ENCODE measurements around the gene SEC61A2. TPM values are rescaled to one million over a fixed set of nuclear protein-coding genes. Genes with fewer than 3 reads are reported as not detected.

Gene SEC61A2
- polyA plus RNA-seq, 2 of the 4 experiments (the other 2 are of a cell fraction) = 16.5 to 23.2 TPM

- Histone ChIP-seq H3K4me2 (no peak overlapping the region), H3K4me1 (peaks cover 12% of the 10 kb centered on the region), H3K9me3 (no peaks in the 10 kb centered on the region), H3K27ac (no peak overlapping the region), H3K4me3 (no peak overlapping the region)
- CTCF ChIA-PET = interaction anchor here (2.4 to 7.2 kb wide), 2 partner anchors 13 to 874 kb away, joined by 6 to 61 read pairs; no protein-coding TSS in a partner anchor
- no peak for ATAC-seq
- 91% methylated on average over 5 of the region's 5 CpGs for WGBS (ENCODE audit: missing lambda C conversion rate)
- no peak for DNase-seq (ENCODE audit: low read depth in 1 of 2, low spot score in 1 of 2)
- POLR2A ChIA-PET = no interaction called here
- FAIRE-seq = no peak
- TF ChIP-seq HOXB13 (CRISPR knock-in tag; IDR thresholded peaks at IDR 0.05; ENCODE audit: low read depth) = no peak
- peak in 1 of 2 experiments; percentile 38; a peak in 1 of 4 replicates for TF ChIP-seq CEBPB (IDR thresholded peaks at IDR 0.05)
These were observed 71.4 kb downstream of the SEC61A2 start for GRCh38 chr10:12200850-12201249.

- ATAC-seq (no peak), FAIRE-seq (no peak), DNase-seq (ENCODE audit: low read depth in 1 of 2, low spot score in 1 of 2) (no peak)
- WGBS (ENCODE audit: missing lambda C conversion rate) = 63% methylated on average over 3 of the region's 3 CpGs
- H3K4me1 ChIP-seq = peaks cover 12% of the 10 kb centered on the region
- TF ChIP-seq ZSCAN20 (CRISPR knock-in tag; IDR thresholded peaks at IDR 0.05) (no peak), USF2 (IDR thresholded peaks at IDR 0.05) (no peak), SREBF2 (IDR thresholded peaks at IDR 0.05) (no peak), GATA3 (IDR thresholded peaks at IDR 0.05; ENCODE audit: borderline replicate concordance) (no peak), ELK1 (IDR thresholded peaks at IDR 0.05; ENCODE audit: low read depth, low read length) (no peak), POLR2AphosphoS2 (conservative IDR thresholded peaks at IDR 0.05; ENCODE audit: low read length) (no peak), TFCP2L1 (CRISPR knock-in tag; IDR thresholded peaks at IDR 0.05) (no peak), HOXB13 (CRISPR knock-in tag; IDR thresholded peaks at IDR 0.05; ENCODE audit: low read depth) (no peak), NFE2L2 (conservative IDR thresholded peaks at IDR 0.05; ENCODE audit: low read length) (no peak), MAFK (IDR thresholded peaks at IDR 0.05; ENCODE audit: partially characterized antibody) (no peak), POLR2A (IDR thresholded peaks at IDR 0.05; ENCODE audit: low read length) (no peak), HOXA7 (CRISPR knock-in tag; IDR thresholded peaks at IDR 0.05) (no peak), KDM1A (IDR thresholded peaks at IDR 0.05; ENCODE audit: low read depth) (no peak)
- POLR2A ChIA-PET = no interaction called here
- CTCF ChIA-PET = interaction anchor here (0.8 to 7.2 kb wide), 2 partner anchors 12 to 63 kb away, joined by 3 to 61 read pairs; no protein-coding TSS in a partner anchor
- H3K4me2 ChIP-seq = no peak overlapping the region
- H3K27ac ChIP-seq = no peak overlapping the region
- H3K4me3 ChIP-seq = no peak overlapping the region
- no peaks in the 10 kb centered on the region for H3K9me3 ChIP-seq
These were observed 72.1 kb downstream of the SEC61A2 start for GRCh38 chr10:12201543-12201942.

- ChIA-PET CTCF (interaction anchor here (7.2 kb wide), 1 partner anchor 12 kb away, joined by 61 read pairs; no protein-coding TSS in a partner anchor), POLR2A (no interaction called here)
- DNase-seq (ENCODE audit: low read depth in 1 of 2, low spot score in 1 of 2) (no peak), FAIRE-seq (no peak), ATAC-seq (no peak)
- 85% methylated on average over 5 of the region's 5 CpGs for WGBS (ENCODE audit: missing lambda C conversion rate)
- TF ChIP-seq SREBF2 (IDR thresholded peaks at IDR 0.05) (no peak), PBX3 (IDR thresholded peaks at IDR 0.05) (no peak), CHD2 (IDR thresholded peaks at IDR 0.05; ENCODE audit: low read length, partially characterized antibody) (no peak), FOSB (CRISPR knock-in tag; IDR thresholded peaks at IDR 0.05) (no peak), HEYL (CRISPR knock-in tag; IDR thresholded peaks at IDR 0.05) (no peak), ZSCAN20 (CRISPR knock-in tag; IDR thresholded peaks at IDR 0.05) (no peak), BCL3 (IDR thresholded peaks at IDR 0.05) (no peak), CBX2 (IDR thresholded peaks at IDR 0.05; ENCODE audit: borderline replicate concordance, low read depth) (no peak), KDM1A (IDR thresholded peaks at IDR 0.05; ENCODE audit: low read depth) (no peak), RNF2 (IDR thresholded peaks at IDR 0.05; ENCODE audit: borderline replicate concordance, low read depth) (no peak), NFE2L2 (conservative IDR thresholded peaks at IDR 0.05; ENCODE audit: low read length) (no peak), TP53 (CRISPR knock-in tag; IDR thresholded peaks at IDR 0.05) (no peak), JUN (IDR thresholded peaks at IDR 0.05) (no peak), EHF (CRISPR knock-in tag; IDR thresholded peaks at IDR 0.05) (no peak), EHMT2 (IDR thresholded peaks at IDR 0.05; ENCODE audit: low read depth) (no peak), EP300 (IDR thresholded peaks at IDR 0.05) (no peak), ATOH8 (CRISPR knock-in tag; IDR thresholded peaks at IDR 0.05; ENCODE audit: low read depth) (no peak)
- no peak overlapping the region for H3K4me2 ChIP-seq
- H3K4me1 ChIP-seq = peaks cover 11% of the 10 kb centered on the region
- H3K4me3 ChIP-seq = no peak overlapping the region
- no peak overlapping the region for H3K27ac ChIP-seq
- no peaks in the 10 kb centered on the region for H3K9me3 ChIP-seq
These were observed 72.7 kb downstream of the SEC61A2 start for GRCh38 chr10:12202226-12202625.
